Lower lobe of right lung (tissue), 2 donors: Measurements from ENCODE around the gene RASGRP2. TPM values are rescaled to one million over a fixed set of nuclear protein-coding genes. Genes with fewer than 3 reads are reported as not detected.

Experiments used
- ATAC-seq, 2 donors: fragments of 200-7000 bp; cut with Tn5 transposase; one replicate each; pipeline ENCODE4 v1.9.1; 2020 to 2022; ENCODE audit warnings: mild to moderate bottlenecking in 2 of 2, moderate library complexity in 2 of 2
- DNase-seq: peaks from one replicate; pipeline ENCODE4 v3.0.0-alpha.2; 2020
- H3K27ac ChIP-seq: fragments of 200-600 bp; one replicate; pipeline ENCODE4 v1.8.0; 2022
- H3K27me3 ChIP-seq: fragments of 200-600 bp; one replicate; pipeline ENCODE4 v1.8.0; 2022; ENCODE audit warnings: low read depth
- H3K36me3 ChIP-seq: fragments of 200-600 bp; one replicate; pipeline ENCODE4 v1.8.0; 2022; ENCODE audit warnings: mild to moderate bottlenecking
- H3K4me1 ChIP-seq: fragments of 200-600 bp; one replicate; pipeline ENCODE4 v1.8.0; 2022
- H3K4me3 ChIP-seq: fragments of 200-600 bp; one replicate; pipeline ENCODE4 v1.8.0; 2022; ENCODE audit warnings: mild to moderate bottlenecking
- H3K9me3 ChIP-seq: fragments of 200-600 bp; one replicate; pipeline ENCODE4 v1.8.0; 2022
- CTCF ChIP-seq: fragments of 200-600 bp; IDR thresholded peaks from one replicate; pipeline ENCODE4 v1.8.0; 2022; ENCODE audit warnings: antibody characterized with exemption, mild to moderate bottlenecking
- intact Hi-C: fragments of 100-400 bp; cut with DNase I; formaldehyde crosslinking; loops from one replicate; pipeline ENCODE4 v1.11.0; 2022
- total RNA-seq: library from RNA; stranded (reverse); fragmentation: NEBNext Ultra II Directional; extraction: Animal tissue kit (Norgen Biotek cat#: 25700); gene quantifications from one replicate; pipeline ENCODE4 v1.2.1, GENCODE V29; 2021
- donor health status: DM: no; HTN: yes; CAD: no; lungs with severe emphysema.

The RASGRP2 gene
- total RNA-seq, 1 donor from 2014 or later = 30.4 TPM

DNA sequence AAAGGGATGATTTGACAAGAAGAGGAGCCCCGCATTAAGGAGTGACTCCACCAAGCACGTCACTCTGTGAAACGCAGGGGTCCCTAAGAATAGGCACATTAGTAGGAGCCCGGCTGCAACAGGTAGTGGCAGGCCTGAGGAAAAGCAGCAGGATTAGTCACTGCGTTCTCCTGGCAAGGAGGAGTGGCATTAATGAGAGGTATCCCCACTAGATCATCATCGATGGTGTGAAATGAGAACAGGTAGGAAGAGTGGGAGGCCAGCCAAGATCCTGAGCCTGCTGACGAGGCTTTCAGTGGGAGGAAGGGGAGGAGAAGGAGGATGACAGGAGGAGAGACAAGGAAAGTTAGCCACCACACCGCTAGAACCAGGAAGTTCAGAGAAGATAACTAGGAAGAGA, 59.6 kb downstream of the RASGRP2 start:
- no peak for TF ChIP-seq CTCF
- Histone ChIP-seq H3K4me3 (no peak overlapping the region), H3K27me3 (no peaks in the 10 kb centered on the region), H3K9me3 (no peaks in the 10 kb centered on the region), H3K27ac (no peak overlapping the region), H3K36me3 (no peaks in the 10 kb centered on the region), H3K4me1 (peaks cover 9% of the 10 kb centered on the region)
- ATAC-seq (no peak), DNase-seq (no peak)
- intact Hi-C loops = no loop called here

DNA sequence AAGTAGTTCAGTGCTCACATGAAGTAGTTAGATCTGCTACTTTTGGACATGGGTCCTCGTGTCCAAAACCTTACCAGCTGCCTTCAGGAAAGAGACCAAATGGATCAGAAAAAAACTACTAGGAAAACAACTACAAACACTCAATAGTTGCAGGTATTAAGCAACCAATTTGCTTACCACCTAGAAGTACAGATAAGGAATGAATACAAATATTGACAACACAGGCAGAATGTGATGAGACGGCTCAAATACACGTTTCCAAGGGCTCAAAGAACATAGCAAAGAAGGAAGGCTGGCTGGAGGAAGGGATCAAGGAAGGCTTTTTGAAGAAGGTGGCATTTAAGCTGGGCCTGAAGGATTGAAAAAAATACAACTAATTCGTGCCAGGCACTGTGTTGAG, 62.8 kb downstream of the RASGRP2 start:
- intact Hi-C loops = no loop called here
- no peaks in the 10 kb centered on the region for H3K9me3 ChIP-seq
- no peak for TF ChIP-seq CTCF
- DNase-seq (no peak), ATAC-seq (no peak)
- H3K27me3 ChIP-seq = peaks cover 10% of the 10 kb centered on the region
- H3K4me3 ChIP-seq = no peak overlapping the region
- no peak overlapping the region for H3K27ac ChIP-seq
- H3K4me1 ChIP-seq = no peaks in the 10 kb centered on the region
- H3K36me3 ChIP-seq = no peaks in the 10 kb centered on the region

- no peak overlapping the region for H3K4me3 ChIP-seq
- no peaks in the 10 kb centered on the region for H3K9me3 ChIP-seq
- H3K27me3 ChIP-seq = peaks cover 17% of the 10 kb centered on the region
- no peak for TF ChIP-seq CTCF
- no peak overlapping the region for H3K27ac ChIP-seq
- no peak for ATAC-seq
- intact Hi-C loops = no loop called here
- DNase-seq = no peak
- H3K36me3 ChIP-seq = no peaks in the 10 kb centered on the region
- peaks cover 5% of the 10 kb centered on the region for H3K4me1 ChIP-seq
Observed at GRCh38 chr11:64679846-64680245, 64.1 kb downstream of the RASGRP2 start.

DNA sequence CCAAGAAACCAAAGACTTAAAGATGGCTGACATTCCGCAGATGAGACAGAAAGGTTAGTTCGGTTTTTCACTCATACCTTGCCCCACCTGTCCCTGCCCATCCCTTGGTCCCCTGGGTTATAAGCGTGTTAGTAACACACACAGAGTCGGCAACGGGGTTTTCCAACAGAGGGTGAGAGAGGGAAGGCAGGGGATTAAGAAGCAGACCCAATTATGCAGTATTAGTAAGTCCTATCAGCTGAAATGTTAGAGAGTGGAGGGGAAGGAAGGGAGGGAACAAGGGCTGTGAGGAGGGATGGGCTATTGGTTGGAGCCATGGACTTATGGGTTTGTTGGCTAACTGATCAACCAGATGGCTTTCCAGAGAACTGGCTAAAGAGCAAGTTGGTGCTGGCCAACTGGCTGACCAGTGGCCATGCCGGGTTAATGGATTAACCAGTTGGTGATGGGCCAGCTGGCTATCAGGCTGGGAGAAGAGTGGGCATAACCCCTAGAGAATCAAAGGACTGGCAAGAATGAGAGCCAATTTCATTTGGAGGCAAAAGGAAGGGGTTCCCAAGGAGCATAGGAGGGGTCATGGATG, 66.4 kb downstream of the RASGRP2 start:
- H3K4me3 ChIP-seq = no peak overlapping the region
- peaks cover 5% of the 10 kb centered on the region for H3K4me1 ChIP-seq
- no peak overlapping the region for H3K27ac ChIP-seq
- no peak for TF ChIP-seq CTCF
- no peak for ATAC-seq
- no peaks in the 10 kb centered on the region for H3K9me3 ChIP-seq
- no peaks in the 10 kb centered on the region for H3K36me3 ChIP-seq
- no peak for DNase-seq
- peaks cover 22% of the 10 kb centered on the region for H3K27me3 ChIP-seq
- intact Hi-C loops = no loop called here

Other genes with a start within 250 kb of the RASGRP2 start
- gene SLC22A11, start 188.2 kb downstream of the RASGRP2 start, total RNA-seq = not detected
- gene SLC22A12, start 152.9 kb downstream of the RASGRP2 start, total RNA-seq = not detected
- gene NRXN2, start 20.9 kb downstream of the RASGRP2 start, total RNA-seq = 1.7 TPM
- gene PYGM, start 15.8 kb upstream of the RASGRP2 start, total RNA-seq = 2.6 TPM
- 269 TPM for gene SF1, start 34.4 kb upstream of the RASGRP2 start, total RNA-seq
- gene MAP4K2, start 59.1 kb upstream of the RASGRP2 start, total RNA-seq = 29.1 TPM
- gene MEN1, start 66.4 kb upstream of the RASGRP2 start, total RNA-seq = 22.7 TPM
- gene CDC42BPG, start 100.5 kb upstream of the RASGRP2 start, total RNA-seq = 16.3 TPM
- 73.4 TPM for gene EHD1, start 134.5 kb upstream of the RASGRP2 start, total RNA-seq
- 21.7 TPM for gene ATG2A, start 173.1 kb upstream of the RASGRP2 start, total RNA-seq
- 23.9 TPM for gene PPP2R5B, start 180.5 kb upstream of the RASGRP2 start, total RNA-seq
- not detected for gene GPHA2, start 191.8 kb upstream of the RASGRP2 start, total RNA-seq
- gene MAJIN, start 228.0 kb upstream of the RASGRP2 start, total RNA-seq = not detected